Ovary (tissue), 9 donors: ENCODE data around the gene MBD5. TPM values are rescaled to one million over a fixed set of nuclear protein-coding genes. Genes with fewer than 3 reads are reported as not detected.

Experiments
- DNase-seq, 5 donors: peaks; one replicate each; pipeline ENCODE4 v3.0.0-alpha.2; 2019 to 2020
- H3K27ac ChIP-seq, 2 donors: fragments of 200-600 bp; one replicate each; pipeline versions ENCODE4 v1.5.1 to v1.8.0; 2019 to 2022
- H3K27me3 ChIP-seq: fragments of 200-600 bp; one replicate; pipeline ENCODE4 v1.8.0; 2022
- H3K36me3 ChIP-seq: fragments of 200-600 bp; sonication (generic); one replicate; pipeline ENCODE4 v1.5.1; 2019
- H3K4me1 ChIP-seq: one replicate; pipeline ENCODE4 v1.8.1; 2013; ENCODE audit warnings: mild to moderate bottlenecking, moderate library complexity; ENCODE audit not compliant: insufficient read depth
- H3K4me3 ChIP-seq: fragments of 200-600 bp; sonication (generic); one replicate; pipeline ENCODE4 v1.5.1; 2017
- H3K9me3 ChIP-seq, 2 donors: fragments of 200-600 bp in 1 of 2; sonication (generic) in 1 of 2; one replicate each; pipeline versions ENCODE4 v1.5.1 to v1.8.1; 2013 to 2019; ENCODE audit warnings: mild to moderate bottlenecking in 1 of 2, moderate library complexity in 1 of 2
- EP300 ChIP-seq: sonication (generic); formaldehyde crosslinking; IDR thresholded peaks from one replicate; pipeline ENCODE4 v1.6.1; 2017; ENCODE audit warnings: antibody characterized with exemption
- POLR2A ChIP-seq: fragments of 450-650 bp; IDR thresholded peaks from one replicate; pipeline ENCODE4 v1.6.1; 2017; ENCODE audit warnings: antibody characterized with exemption, mild to moderate bottlenecking, moderate library complexity
- WGBS, 3 donors: extraction: QIAGEN DNeasy Blood & Tissue Kit in 1 of 3; methylation state at CpG; one replicate each; pipeline versions ENCODE4 v1.1.5 to v1.1.7; 2013 to 2017; 5-methylcytosine and 5-hydroxymethylcytosine counted together
- intact Hi-C, 4 donors: fragments of 100-400 bp; cut with DNase I; formaldehyde crosslinking; loops; one replicate each; pipeline versions ENCODE4 v1.11.0 to v1.15.1; 2022 to 2023
- polyA plus RNA-seq, 2 donors: library from polyadenylated mRNA; stranded (reverse); fragments of 200-250 nt in 1 of 2; fragments of 350-450 nt in 1 of 2; fragmentation: Illumina TruSeq in 1 of 2; extraction: RNeasy Lipid Tissue Mini Kit (QIAGEN cat#74804) in 1 of 2; gene quantifications; one replicate each; pipeline ENCODE4 v1.2.3, GENCODE V29; 2013 to 2014
- total RNA-seq, 7 donors: library from RNA; depleted of rRNA in 2 of 7; stranded (reverse); fragments of >200 nt in 2 of 7; fragmentation: NEBNext Ultra II Directional in 3 of 7; extraction: Animal tissue kit (Norgen Biotek cat#: 25700) in 3 of 7; gene quantifications; one replicate each; pipeline versions ENCODE4 v1.1.0 to v1.2.4, GENCODE V29; 2016 to 2023
- TF ChIP-seq, protein P1 (sequence below), 3 donors: fragments of 450-650 bp in 2 of 3; fragments of 200-600 bp in 1 of 3; IDR thresholded peaks; one replicate each; pipeline versions ENCODE4 v1.5.1 to v1.8.0; 2016 to 2022; ENCODE audit warnings: antibody characterized with exemption in 3 of 3, mild to moderate bottlenecking in 1 of 3
- donor health status: DM: no; HTN: no; CAD: no; lungs with moderate emphysema.
- donor health status: DM: no; HTN: no; CAD: no.
- donor health status: Bipolar disorder and iron deficiency.
- donor health status: DM: yes; HTN: yes; CAD: no.
- donor health status: DM: no; HTN: no; CAD: no.
- donor health status: DM: yes; HTN: yes; CAD: no.

Gene MBD5
- total and polyA plus RNA-seq, 9 donors: 8.5 to 66.3 (median 45.8) TPM

DNA sequence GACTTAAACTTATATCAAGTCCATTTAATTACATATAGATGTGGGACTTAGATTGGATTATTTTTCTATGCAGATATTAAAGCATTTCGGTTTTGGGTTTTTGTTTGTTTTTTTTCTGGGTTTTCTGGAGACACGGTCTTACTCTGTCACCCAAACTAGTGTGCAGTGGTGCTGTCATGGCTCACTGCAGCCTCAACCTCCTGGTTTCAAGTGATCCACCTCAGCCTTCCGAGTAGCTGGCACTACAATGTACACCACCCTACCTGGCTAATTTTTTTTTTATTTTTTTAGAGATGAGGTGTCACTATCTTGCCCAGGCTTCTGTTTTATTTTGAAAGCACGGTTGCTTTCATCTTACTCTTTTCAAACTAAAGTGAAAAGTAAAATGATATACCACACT, 281.6 kb downstream of the MBD5 start:
- WGBS, 3 donors: 89 to 91% (median 91%) methylated on average over 4 of the region's 4 CpGs

DNA sequence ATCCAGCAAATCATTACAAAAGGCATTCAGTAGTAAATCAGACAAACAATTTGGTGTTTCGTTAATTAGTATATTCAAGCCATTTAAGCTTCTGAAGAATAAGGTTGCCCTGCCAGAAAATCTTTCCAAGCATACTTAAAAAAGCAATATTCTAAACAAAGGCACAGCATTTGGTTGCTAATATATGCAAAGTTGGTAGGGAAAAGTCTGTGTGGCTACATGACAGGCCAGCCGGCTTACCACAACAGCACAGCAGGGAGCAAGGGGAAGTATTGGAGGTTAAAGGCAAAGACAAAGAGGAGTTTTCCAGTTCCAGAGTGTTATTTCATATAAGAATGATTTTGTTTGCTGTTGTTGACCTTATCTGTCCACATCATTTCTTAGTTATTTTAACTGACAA, 282.3 kb downstream of the MBD5 start:
- no peaks in the 10 kb centered on the region for H3K9me3 ChIP-seq
- intact Hi-C loops: no loop called here
- 92 to 98% (median 98%) methylated on average over 2 of the region's 2 CpGs for WGBS, 3 donors
- H3K4me1 ChIP-seq: no peaks in the 10 kb centered on the region
- no peak for DNase-seq
- no peak overlapping the region for H3K27ac ChIP-seq
- TF ChIP-seq EP300 (no peak), POLR2A (no peak)
- H3K4me3 ChIP-seq: no peak overlapping the region
- no peaks in the 10 kb centered on the region for H3K27me3 ChIP-seq
- no peaks in the 10 kb centered on the region for H3K36me3 ChIP-seq

More for the DNA sequence above, 281.6 kb downstream of the MBD5 start:
- Histone ChIP-seq H3K27ac (no peak overlapping the region), H3K36me3 (no peaks in the 10 kb centered on the region), H3K9me3 (no peaks in the 10 kb centered on the region), H3K27me3 (no peaks in the 10 kb centered on the region), H3K4me3 (no peak overlapping the region), H3K4me1 (no peaks in the 10 kb centered on the region)
- no peak for DNase-seq
- intact Hi-C loops: no loop called here
- TF ChIP-seq, protein P1, sequence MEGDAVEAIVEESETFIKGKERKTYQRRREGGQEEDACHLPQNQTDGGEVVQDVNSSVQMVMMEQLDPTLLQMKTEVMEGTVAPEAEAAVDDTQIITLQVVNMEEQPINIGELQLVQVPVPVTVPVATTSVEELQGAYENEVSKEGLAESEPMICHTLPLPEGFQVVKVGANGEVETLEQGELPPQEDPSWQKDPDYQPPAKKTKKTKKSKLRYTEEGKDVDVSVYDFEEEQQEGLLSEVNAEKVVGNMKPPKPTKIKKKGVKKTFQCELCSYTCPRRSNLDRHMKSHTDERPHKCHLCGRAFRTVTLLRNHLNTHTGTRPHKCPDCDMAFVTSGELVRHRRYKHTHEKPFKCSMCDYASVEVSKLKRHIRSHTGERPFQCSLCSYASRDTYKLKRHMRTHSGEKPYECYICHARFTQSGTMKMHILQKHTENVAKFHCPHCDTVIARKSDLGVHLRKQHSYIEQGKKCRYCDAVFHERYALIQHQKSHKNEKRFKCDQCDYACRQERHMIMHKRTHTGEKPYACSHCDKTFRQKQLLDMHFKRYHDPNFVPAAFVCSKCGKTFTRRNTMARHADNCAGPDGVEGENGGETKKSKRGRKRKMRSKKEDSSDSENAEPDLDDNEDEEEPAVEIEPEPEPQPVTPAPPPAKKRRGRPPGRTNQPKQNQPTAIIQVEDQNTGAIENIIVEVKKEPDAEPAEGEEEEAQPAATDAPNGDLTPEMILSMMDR (IDR thresholded peaks at IDR 0.05): no peak
- TF ChIP-seq EP300: no peak
- no peak for TF ChIP-seq POLR2A

DNA sequence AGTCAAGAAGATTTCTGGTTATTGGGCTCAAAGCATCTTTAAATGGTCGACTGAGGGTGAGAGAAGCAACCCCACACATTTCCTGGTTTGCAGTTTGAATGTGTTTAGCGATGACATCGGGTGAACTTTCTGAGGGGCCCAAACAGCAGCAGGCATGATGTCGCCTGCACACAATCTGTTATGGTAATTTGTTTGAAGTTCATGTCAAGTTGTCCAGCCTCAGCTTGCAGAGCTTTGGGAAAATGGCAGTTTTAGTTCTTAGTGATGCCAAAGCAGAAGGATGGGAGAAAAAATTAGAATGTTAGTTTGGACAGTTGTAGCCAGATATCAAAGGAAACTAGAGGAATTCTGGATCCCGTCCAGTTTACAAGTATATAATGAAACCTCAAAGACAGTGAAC, 284.6 kb downstream of the MBD5 start:
- intact Hi-C loops: no loop called here
- no peaks in the 10 kb centered on the region for H3K9me3 ChIP-seq
- H3K27me3 ChIP-seq: no peaks in the 10 kb centered on the region
- no peaks in the 10 kb centered on the region for H3K4me1 ChIP-seq
- no peak overlapping the region for H3K27ac ChIP-seq
- H3K4me3 ChIP-seq: no peak overlapping the region
- WGBS, 3 donors: 74 to 76% (median 75%) methylated on average over 5 of the region's 5 CpGs
- no peak for DNase-seq
- TF ChIP-seq, protein P1 (IDR thresholded peaks at IDR 0.05): no peak
- TF ChIP-seq POLR2A (no peak), EP300 (no peak)
- no peaks in the 10 kb centered on the region for H3K36me3 ChIP-seq

DNA sequence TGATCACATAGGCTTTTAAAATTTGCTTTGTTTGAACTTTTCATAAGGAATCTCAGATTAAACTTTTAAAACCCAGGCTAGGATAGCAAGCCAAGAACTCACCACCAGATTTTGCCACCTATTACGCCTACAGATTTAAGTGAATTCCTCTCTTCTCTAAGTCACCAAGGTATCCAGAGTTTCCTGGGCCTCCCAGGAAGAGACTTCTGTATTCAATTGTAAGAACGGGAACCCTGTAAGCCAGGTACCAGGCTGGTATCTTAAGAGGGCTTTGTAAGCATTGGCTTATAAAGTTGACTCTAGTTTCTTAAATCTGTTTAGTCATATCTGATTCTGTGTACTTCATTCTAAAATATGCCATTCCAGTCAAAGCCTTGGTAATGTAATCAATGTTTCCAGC, 285.1 kb downstream of the MBD5 start:
- H3K4me1 ChIP-seq: no peaks in the 10 kb centered on the region
- no peak overlapping the region for H3K4me3 ChIP-seq
- no peaks in the 10 kb centered on the region for H3K36me3 ChIP-seq
- no peak for TF ChIP-seq POLR2A
- DNase-seq: no peak
- intact Hi-C loops: no loop called here
- no peaks in the 10 kb centered on the region for H3K9me3 ChIP-seq
- WGBS, 3 donors: 89 to 99% (median 94%) methylated on average over 2 of the region's 2 CpGs
- no peaks in the 10 kb centered on the region for H3K27me3 ChIP-seq
- no peak overlapping the region for H3K27ac ChIP-seq

DNA sequence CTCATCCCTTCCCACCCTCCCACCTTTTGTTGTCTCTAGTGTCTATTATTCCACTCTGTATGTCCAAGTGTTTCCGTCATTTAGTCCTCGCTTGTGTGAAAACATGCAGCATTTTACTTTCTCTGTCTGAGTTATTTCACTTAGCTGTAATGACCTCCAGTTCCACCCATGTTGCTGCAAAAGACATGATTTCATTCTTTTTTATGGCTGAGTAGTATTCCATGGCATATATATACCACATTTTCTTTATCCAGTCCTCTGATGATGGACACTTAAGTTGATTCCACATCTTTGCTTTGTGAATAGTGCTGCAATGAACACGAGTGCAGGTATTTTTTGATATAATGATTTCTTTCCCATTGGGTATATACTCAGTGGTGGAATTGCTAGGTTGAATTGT, 296.7 kb downstream of the MBD5 start:
- intact Hi-C loops: no loop called here
- Histone ChIP-seq H3K4me1 (no peaks in the 10 kb centered on the region), H3K4me3 (no peak overlapping the region), H3K27ac (no peak overlapping the region), H3K27me3 (no peaks in the 10 kb centered on the region), H3K9me3 (no peaks in the 10 kb centered on the region), H3K36me3 (no peaks in the 10 kb centered on the region)
- WGBS, 3 donors: 62 to 66% (median 66%) methylated on average over 3 of the region's 3 CpGs
- DNase-seq: no peak
- no peak for TF ChIP-seq POLR2A
- no peak for TF ChIP-seq EP300
- TF ChIP-seq, protein P1 (IDR thresholded peaks at IDR 0.05): no peak

DNA sequence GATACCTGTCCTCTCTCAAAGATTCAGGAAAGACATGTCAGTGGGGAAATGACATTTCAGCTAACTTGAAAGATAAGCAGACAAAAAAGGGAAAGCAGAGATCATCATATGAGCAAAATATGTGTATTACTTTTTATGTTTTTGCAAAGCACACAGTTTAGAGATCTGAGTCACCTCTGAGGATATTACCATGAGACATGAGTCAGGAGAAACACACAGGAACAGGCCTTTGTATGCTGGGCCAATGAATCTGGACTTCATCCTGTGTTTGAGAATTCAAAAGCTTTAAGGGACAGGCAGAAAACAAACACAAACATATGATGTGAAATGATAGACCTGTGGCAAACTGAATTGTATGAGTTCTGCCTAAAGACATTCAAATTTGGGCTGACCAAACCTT, 317.6 kb downstream of the MBD5 start:
- no peaks in the 10 kb centered on the region for H3K4me1 ChIP-seq
- no peaks in the 10 kb centered on the region for H3K9me3 ChIP-seq
- no peaks in the 10 kb centered on the region for H3K36me3 ChIP-seq
- H3K4me3 ChIP-seq: no peak overlapping the region
- no peaks in the 10 kb centered on the region for H3K27me3 ChIP-seq
- no peak for DNase-seq
- no peak overlapping the region for H3K27ac ChIP-seq
- TF ChIP-seq EP300: no peak
- TF ChIP-seq, protein P1 (IDR thresholded peaks at IDR 0.05): no peak
- no peak for TF ChIP-seq POLR2A
- intact Hi-C loops: no loop called here
